ENCODE data around the gene CAPN13.

CAPN13 gene

DNA sequence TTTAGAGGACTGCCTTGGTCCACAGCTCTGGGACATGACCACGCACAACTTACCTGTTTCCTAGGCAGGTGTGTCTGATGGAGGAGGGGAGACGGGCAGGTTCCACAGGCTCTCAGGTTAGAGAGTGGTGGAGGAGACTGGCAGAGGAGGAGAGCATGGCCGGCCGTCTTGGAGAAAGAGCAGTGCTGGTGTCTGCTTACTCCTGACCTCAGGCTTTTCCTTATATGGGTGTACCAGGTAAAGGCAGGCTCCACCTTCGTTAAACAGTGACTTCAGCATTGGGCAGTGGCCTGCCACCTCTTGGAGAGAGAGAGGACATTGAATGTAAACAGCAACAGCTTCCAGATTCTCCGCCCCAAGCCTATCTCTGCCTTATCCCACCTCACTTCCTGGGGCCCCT is at the start of gene CAPN13:
Gene CAPN13, minus strand, starts transcription at position 198 of the 400 bp plus-strand sequence. CDS start 20,121 bp downstream, outside the sequence.
- DNase-seq, result no peak

DNA sequence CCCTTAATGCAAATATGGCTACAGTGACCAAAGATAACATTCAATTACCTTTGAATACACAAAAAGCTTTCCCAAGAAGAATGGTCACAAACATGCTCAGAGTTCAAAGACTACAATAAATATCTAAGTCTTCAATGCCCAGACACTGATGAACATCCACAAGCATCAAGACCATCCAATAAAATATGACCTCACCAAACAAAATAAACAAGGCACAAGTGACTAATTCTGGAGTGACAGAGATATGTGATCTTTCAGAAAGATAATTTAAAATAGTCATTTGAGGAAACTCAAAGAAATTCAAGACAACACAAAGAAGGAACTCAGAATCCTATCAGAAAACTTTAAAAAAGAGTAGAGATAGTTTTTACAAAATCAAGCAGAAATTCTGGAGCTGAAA is 40.6 kb upstream of the CAPN13 start:
- no peak for DNase-seq

GRCh38 chr2:30847329-30847728 is 40.1 kb upstream of the CAPN13 start:
- DNase-seq, result no peak

GRCh38 chr2:30828586-30828985 is 21.3 kb upstream of the CAPN13 start:
- DNase-seq, result no peak

- no peak for DNase-seq
Measured at GRCh38 chr2:30826916-30827315, 19.7 kb upstream of the CAPN13 start.

GRCh38 chr2:30826481-30826880 is 19.2 kb upstream of the CAPN13 start:
- DNase-seq, result no peak

DNA sequence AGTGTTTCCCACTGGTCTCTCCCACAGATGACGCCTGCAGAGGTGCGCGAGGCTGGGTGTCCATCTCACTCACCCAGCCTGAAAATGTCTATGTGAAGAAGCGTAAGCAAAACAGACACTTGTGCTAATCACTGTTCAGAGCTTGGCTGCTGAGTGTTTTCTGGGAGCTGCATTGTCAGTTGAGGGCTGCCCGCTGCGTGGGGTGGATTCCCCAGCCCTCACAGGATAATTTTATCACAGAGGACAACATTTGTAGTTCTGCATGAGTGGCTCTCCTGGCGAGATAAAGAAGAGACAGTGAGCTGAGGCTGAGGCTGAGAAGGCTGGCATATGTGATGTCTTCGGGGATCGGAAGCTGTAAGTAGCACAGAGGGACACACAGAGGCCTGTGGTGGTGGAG is 16.2 kb upstream of the CAPN13 start:
- DNase-seq, result no peak

DNA sequence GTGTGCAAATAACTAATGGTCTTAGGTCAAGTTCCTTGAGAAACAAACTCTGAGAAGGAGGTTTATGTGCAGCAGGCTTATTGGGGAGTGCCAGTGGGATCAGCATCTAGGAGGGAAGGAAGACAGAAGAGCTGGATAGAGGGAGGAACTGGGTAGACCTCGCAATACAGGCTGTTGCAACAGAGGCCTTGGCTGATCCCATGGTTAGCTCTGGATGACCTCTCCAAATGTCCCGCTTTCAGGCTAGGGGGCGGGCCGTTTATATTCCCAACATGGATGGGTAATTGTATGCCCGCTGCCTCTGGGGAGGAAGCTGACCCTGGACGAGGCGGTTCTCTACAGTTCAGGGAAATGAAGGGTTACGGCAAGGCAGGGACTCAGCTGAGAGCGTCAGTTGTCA is 14.7 kb upstream of the CAPN13 start:
- no peak for DNase-seq

GRCh38 chr2:30820381-30821055 is 13.3 kb upstream of the CAPN13 start:
- no peak for DNase-seq

- DNase-seq, result no peak
Measured at GRCh38 chr2:30809938-30810337, 2.7 kb upstream of the CAPN13 start.

DNA sequence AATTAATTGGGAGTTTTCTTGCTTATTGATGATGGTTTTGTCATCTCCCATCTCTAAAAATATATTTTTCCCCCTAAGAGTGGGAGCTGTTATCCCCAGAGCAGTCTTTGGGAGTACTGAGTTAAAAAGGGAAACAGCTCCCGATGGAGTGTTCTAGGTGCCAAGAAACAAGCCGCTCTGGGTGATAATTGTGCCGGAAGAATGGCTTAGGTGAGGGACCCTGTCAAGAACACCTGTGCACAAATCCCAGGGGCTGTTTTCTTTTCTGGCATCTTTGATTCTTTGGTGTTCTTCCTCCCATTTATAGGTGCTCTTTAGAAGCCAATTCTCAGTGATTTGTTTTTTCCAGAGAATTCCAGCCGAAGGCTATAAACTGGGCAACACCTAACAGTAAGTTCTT is 1.4 kb upstream of the CAPN13 start:
- no peak for DNase-seq

GRCh38 chr2:30803281-30803680 is 4.0 kb downstream of the CAPN13 start:
- no peak for DNase-seq

GRCh38 chr2:30802611-30803010 is 4.6 kb downstream of the CAPN13 start:
- no peak for DNase-seq

DNA sequence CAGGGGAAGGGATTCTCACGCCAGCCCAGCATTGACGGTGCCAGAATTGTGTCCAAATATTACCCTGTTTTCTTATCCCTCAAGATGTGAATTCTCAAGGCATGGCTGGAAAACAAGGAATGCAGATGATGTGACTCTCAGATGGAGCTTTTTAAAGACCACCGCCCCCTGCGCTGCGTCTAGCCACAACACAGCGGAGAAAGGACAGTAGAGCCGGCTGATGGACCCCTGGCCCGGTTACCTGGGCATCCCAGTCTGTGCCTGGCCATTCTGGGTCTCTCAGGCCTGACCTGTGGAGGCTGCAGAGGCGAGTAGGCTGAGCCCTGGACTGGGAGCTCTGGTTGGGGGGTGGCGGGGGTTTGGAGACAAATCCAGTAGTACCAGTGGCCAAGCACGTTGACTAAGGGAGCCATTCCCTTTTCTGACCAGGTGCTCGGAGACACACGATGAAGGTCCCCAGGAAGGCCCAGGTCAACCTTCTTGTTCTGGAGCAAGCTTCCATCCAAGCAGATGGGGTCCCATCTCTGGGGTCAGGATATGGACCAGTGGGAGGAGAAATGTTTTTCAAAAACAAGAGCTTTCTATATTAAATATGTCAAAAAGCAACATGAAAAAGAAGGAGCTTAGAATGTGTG is 5.3 kb downstream of the CAPN13 start:
- no peak for DNase-seq

DNA sequence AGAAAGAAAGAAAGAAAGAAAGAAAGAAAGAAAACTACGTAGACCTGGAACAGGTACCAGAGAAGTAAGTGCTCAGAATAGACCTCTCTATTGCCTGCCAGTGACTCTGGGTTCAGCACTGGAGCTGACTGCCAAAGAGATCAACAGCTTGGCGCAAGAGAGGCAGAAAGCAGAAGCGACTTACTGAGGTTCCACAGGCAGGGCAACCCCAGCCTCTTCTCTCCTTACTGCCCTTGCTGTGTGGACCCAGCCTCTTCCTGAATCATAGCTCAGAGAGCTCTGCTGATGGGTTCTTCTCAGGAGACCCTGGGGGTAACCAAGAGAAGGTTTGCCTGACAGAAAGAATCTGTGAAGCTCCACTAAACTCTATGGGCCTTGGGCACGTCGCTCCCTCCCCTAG is 7.1 kb downstream of the CAPN13 start:
- DNase-seq, result no peak

DNA sequence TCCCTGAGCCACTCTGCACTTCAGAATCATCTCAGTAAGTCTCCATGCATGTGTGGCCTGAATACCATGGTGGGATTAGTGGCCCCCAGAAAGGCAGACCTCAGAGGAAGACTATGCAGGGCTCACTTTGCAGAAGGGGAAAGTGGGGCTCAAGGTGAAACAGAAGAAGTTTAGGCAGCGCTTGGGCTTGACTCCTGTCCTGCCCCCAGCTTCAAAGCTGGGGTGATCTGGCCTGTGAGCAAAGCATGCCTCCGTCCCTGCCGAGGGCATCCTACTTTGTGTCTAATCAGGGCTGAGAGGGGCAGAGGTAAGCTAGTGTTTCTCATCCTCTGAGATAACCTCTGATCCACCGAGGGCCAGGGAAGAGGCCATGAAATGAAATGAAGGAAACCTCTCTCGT is 7.9 kb downstream of the CAPN13 start:
- no peak for DNase-seq

DNA sequence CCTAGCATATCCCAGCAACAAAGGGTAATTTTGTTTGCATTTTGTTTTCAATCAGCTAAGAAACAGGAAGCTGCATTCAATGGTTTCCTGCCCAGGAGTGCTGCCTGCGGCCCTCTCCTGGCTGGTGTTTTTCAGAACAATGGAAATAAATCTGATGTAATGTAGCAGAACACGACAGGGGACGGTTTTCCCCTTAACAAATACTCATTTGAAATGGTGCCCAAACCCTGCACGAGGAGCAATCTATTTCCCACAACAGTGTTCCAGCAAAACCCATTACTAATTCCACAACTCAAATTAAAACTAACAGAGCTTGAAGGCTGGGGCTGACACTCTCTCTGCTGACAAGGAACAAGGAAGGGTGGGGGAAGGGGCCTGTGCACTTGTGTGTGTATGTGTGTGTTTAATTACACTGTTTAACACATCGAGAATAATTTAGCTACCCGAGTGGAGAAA is 8.7 kb downstream of the CAPN13 start:
- no peak for DNase-seq

GRCh38 chr2:30797381-30798015 is 9.7 kb downstream of the CAPN13 start:
- no peak for DNase-seq

GRCh38 chr2:30796699-30797098 is 10.5 kb downstream of the CAPN13 start:
- DNase-seq, result no peak

DNA sequence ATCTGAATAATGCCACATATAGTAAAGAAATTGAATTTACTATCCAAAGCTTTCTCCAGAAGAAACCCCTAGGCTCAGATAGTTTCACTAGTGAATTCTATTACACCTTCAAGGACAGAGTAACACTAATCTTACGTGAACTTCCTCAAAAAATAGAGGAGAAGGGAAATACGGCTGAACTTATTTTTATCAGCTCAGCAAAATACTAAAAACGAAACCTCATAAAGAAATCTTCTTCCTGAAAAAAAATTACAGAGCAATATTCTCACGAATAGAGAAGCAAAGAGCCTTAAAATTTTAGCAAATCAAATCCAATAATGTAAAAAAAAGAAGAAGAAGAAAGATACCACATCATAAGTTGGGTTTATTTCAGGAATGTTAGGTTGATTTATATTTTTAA is 14.7 kb downstream of the CAPN13 start:
- no peak for DNase-seq

- no peak for DNase-seq
Measured at GRCh38 chr2:30790879-30791278, 16.4 kb downstream of the CAPN13 start.

GRCh38 chr2:30789670-30790210 is 17.5 kb downstream of the CAPN13 start:
- DNase-seq, result no peak

DNA sequence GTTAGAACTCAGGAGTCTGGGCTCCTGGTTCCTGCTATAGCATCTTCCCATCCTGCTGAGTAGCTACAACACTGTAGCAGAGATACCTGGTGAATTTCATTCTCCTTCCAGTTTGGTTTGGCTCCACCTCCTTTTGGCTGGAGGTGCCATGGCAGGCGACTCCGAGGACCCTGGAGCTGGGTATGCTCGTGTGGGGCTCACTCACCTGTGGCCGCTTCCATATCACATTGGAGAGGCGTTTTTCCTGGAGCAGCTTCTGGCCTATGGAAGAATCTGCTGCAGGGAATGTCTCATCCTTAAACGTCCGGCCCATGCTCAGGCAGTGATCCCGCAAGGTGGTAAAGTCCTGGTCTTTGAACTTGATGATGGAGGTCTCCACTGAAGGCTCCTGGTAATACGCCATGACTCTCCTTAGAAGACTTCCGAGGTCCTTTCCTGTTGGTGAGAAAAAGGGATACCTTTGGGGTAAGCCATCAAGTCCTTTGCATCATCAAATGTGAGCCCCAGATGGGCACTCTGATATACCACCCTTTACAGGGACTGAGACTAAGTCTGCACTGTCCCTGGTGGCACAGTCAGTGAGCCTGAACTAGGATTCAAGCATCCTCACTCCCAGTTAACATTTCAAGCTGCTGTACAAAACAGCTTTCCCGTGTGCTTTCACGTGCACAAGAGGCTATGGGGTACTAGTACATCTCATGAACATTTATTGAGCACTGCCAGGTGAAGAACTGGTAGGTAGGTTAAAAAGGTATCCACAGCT is 20.1 kb downstream of the CAPN13 start:
- DNase-seq, result no peak
